HG03521 (cell line): ENCODE results near the gene MSH2.
A peak's percentile ranks its signal among the peaks of the same experiment; 100 is the strongest.

Source experiments
- ATAC-seq: cut with Tn5 transposase; IDR thresholded peaks from one replicate; pipeline ENCODE4 v1.9.1; 2021; ENCODE audit warnings: mild to moderate bottlenecking, moderate library complexity; ENCODE audit not compliant: unreplicated experiment

MSH2 gene

DNA sequence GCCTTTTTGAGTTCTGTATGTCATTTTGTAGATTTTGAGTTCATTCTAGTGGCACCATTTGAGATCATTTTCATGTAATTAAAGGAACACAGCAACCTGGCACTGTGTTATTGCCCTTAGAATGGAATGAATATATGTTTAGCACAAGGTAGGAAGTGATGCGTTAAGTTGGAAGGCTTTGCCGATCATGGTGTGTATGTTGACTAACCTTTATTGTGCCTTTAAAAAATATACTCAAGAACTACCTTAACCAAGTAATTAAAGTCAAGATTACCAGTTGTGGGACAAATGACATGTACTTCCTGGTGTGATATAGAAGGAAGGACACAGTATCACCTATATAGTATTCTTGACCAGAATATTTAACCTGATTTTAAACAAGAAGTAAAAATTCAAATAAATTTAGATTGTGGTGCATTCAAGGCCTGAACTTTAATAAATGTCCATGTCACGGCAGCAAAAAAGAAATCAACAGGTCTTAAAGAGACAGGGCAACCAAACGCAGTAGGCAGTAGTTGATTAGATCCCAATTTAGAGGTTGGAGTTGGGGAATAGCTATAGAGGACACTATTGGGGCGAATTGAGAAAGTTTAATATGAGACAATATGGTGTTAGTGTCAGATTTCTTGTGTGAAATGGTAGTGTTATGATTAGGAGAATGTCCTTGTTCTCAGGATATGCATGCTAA lies 68.6 kb downstream of the MSH2 start:
- ATAC-seq = no peak

DNA sequence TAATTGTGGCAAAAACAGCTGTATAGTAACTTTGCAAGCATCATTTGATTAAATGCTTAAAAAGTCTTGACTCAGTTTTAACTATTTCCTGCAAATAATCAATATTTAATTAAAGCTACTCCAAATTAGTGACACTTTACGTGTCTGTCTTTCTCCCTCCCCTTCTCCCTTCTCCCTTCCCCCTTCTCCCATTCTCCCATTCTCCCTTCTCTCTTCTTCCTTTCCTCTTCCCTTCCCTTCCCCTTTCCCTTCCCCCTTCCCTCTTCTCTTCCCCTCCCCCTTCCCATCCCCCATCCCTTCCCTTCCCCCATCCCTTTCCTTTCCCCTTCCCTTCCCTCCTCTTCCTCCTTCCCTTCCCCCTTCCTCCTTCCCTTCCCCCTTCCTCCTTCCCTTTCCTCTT lies 76.9 kb downstream of the MSH2 start:
- ATAC-seq = no peak

DNA sequence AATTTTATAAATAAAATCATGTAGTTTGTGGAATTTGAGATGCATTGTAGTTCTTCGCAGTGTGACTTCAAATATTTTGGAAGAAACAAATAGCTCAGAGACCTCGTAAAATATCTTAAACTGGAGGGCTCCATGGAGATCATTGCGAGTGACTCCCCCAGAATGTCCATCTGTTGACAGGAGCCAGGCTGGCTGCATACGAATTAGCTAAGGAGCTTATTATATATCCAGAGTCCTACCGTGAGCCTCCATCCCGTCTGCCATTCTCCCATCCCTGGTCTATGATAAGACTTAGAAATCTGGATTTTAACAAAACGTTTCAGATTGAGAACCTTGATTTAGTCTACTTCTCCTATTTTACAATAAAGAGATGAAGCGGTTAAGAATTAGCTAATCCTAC lies 80.2 kb downstream of the MSH2 start:
- ATAC-seq = no peak

DNA sequence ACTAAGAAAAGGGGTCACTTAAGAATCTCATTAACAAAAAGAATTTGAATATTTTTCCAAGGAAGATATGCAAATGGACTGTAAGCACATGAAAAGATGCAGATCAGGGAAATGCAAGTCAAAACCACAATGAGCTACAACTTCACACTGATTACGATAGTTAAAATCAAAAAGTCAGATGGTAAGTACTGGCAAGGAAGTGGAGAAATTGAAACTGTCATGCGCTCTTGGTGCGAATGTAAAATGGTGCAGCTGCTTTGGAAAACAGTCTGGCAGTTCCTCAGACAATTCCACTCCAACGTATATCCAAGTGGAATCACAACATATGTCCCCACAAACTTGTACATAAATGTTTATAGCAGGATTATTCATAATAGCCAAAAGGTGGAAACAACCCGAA lies 81.4 kb downstream of the MSH2 start:
- no peak for ATAC-seq

DNA sequence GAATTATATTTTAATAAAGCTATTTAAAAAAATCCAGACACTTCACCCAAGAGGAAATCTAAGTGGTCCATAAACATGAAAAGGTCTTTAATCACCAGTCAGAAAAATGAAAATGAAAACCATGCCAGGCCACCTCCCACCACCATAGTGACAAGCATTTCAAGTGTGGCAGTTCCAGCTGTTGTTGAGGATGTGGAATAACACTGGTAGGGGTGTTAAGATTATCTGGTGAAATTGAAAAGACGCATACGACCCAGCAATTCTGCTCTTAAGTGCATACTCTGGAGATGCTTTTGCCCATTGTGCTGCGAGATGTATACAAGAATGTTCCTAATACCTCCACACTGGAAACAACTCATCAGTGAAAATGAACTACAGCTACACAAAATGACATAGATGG lies 82.2 kb downstream of the MSH2 start:
- ATAC-seq = no peak

DNA sequence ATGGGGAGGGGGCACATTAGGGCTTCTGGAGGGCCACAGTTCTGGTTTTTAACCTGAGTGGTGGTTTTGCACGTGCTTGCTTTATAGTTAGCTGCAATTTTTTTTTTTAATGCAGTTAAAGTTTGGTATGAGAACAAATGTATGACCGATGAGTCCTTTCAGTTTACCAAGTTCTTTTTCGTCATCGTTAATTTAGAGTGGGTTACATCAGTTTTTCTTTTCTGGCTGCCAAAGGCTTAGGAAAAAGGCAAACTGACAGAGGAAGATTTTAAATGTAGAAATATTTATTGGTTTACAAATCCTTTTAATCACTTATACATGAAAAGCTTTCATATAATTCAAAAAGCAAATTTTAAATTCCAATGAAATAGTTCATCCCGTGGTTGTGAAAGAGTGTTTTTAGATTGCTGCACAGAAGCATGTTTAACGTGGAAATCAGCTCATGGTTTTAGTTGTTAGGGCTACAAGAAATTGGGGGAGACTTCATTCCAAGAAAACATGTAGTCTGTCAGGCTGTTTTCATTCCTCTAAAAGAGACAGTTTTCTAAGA lies 82.9 kb downstream of the MSH2 start:
- no peak for ATAC-seq

DNA sequence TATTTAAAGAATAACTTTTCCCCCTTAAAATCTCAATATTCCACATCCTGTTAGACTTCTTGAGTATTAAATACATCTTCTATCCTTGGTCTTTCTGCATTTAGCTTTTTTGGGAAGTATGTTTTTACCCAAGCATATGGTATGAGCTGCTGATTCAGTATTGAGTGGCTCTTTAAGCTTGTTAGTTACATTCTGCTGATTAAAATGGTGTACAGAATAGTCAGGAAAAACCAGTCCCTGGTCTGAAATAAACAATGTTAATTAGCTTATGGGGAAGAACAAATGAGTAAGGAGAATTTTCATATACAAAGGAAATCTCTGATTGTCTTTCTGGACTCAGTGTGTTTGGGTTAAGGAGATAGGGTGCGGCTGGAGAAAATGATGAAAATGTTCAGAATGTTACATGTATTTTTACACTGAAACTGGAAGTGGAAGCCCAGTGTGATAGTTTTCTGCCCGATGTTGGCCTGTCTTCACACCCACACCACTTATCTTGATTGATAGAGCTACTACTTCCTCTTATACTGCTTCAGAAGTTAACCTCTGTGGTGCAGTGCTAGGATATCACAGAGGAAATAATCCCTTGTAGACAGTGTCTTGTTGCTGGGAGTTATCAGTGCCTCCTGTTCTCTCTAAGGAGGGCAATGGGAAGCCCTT lies 84.0 kb downstream of the MSH2 start:
- peak; percentile 79 for ATAC-seq

DNA sequence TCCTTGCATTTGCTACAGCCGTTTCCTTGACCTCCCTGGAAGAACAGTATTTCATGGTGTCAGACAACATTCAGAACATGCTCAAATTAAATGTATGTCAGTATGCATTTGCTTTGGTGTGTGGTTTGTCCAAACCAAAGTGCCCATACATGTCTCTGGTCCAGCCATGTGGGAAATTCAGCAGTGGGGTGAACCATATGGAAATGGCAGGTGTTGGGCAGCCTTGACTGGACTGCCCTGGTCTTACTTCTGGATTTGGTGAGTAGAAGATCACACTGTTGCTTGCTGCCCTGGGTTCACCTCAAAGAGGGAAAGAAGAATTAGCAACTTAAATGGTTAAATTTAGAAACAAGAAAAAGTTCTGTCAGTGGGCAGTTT lies 84.5 kb downstream of the MSH2 start:
- no peak for ATAC-seq

DNA sequence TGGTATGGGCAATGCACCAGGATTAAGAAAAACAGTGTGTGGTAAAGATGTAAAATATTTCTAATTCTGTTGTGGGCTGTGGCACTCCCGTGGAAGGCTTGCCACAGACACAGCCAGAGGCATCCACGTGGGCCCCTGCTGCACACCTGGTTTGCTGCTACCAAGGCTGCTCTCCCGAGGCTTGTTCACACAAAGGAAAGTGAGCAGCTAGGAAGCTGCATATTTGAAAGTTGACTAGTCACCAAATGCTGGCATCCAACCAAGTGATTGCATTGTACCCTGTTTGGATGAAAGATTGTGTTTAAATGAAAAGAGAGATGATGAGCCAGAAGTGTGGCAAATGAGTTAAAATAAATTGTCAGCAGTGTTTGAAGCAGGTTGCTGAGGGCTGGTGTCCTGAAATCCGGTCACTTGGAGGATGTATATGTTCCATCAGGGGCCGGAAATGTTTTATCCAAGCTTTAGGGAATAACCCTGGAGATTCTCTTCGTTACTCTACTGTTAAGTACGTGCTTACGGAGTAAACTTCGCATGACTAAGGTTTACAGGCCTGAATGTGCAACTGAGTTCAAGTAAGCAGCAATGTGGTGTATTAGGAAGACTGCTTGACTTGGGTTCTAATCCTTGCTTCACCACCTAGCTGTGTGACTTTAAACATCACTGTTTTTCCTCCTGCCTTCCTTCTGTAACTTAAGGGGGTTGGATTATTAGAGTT lies 86.1 kb downstream of the MSH2 start:
- no peak for ATAC-seq

DNA sequence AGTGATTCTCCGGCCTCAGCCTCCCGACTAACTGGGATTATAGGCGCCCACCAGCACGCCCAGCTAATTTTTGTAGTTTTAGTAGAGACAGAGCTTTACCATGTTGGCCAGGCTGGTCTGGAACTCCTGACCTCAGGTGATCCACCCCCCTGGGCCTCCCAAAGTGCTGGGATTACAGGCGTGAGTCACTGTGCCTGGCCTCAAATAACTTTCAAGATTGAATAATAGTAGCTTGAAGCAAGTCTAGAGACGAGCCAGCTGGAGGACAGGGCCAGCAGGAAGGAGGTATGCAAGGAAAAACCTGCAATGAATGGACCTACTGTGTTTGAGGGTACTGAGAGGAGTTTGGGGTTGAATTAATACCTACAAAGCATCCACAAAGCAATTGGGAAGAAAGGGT lies 87.5 kb downstream of the MSH2 start:
- ATAC-seq = no peak

DNA sequence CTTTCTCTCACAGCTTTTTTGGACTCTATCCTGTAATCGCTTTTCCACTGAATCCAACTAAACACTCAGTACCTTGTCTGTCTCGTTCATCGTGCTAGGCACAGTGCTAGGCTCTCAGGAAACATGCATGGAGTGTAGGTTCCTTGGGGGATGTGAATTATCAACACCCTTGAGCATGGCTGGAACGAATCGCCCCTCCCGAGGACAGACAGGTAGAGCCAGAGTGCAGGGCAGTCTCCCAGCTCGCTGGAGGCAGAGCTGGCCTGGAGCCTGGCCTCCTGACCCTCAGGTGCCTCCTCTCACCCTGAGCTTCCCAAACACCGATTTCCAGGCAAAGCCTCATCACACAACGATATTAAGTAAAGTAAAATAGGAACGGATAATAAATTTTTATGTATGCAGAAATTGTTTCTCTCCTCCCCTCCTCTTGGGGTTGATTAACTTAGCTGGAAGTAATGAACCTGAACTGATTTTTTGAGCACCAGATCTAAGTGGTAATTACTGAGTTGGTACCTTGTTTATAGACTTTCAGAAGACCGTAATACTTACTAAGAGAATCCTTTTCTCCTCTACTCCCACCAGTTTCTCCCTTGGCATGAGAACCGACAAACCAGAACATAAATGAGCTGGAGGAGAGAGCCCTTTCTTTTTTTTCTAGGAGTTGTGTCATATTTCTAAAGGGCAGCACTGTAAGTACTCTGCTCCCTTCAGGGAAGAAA lies 90.5 kb downstream of the MSH2 start:
- ATAC-seq = no peak

DNA sequence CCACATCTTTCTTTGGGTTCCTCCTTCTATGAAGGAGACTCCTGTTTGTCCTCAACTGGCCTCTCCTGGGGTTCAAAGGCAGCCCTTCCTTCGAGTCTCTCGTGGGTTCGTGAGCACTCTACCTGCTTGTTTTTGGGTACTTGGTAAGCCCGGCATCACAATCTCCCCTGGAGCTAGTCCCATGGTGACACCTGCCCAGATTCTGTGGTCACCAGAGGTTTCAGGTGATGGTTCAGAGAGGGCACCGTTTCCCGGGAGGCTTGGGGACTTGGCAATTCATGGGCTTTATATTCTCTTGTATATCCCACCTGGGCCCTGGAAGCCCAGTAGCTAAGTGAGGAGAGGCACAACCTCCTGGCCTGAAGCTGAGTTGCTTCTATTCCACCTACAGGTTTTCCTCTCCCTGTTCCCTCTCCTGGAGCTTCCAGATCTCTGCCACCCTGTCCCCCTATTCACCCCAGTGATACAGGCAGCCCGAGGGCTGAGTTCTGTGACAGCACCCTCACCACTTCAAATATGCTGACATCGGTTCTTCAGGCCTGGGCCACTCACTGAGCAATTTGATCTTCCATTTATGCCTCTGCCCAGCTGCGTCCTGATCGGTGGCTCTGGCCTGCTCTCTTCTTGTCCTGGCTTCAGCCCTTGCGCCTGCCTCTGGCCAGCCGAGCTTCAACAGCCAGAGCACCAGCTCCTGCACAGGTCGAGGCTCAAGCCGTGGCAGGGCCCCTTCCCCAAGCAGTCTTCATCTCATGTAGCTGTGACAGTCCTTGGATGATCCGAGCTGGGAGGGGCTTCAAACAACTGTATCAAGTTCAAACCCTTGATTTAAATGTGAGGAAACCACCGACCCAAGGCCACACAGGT lies 91.5 kb downstream of the MSH2 start:
- ATAC-seq = no peak

DNA sequence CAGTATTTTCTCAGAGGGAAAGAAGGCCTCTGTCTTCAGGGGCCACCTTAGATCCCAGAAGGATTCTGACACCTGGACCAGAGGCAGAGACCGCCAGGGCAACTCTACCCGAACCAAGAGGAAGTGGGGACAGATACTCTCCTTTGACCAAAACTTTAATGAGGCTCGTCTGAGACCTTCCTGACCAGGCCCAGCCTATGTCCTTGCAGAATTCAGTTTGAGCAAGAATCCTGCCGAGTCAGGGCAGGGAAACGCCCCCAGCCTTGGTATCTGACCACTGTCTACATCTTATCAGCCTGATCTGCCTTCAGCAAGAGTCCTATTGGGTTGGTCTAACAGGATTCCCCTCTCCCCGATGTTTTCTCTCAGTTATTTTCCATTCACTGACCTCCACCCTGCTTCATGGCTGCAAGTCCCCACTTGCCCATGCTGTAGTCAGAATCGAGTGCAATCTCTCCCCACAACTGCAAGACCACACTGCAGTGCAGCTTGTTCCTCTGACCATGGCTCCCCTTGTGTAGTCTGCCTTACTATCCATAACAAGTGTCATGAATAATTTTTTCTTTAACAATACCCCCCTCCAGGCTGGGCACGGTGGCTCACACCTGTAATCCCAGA lies 95.0 kb downstream of the MSH2 start:
- no peak for ATAC-seq

DNA sequence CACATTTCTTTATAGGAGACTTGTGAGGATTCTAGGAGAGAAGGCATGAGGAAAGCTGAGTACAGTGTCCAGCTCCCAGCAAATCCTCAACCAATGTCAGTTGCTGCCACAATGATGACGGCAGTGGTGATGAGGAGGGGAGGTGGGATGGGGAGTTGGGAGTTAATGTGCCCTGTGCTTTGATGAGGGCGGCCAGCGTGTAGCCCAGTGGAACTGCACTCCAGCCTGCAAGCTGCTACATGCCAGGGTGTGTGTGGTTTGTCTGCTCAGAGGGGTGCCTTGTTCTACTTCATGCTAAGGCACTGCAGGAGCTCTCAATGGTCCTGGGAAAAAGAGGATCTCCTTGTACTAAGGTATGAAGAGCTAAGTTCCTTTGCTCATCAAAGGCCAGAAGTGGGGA lies 96.1 kb downstream of the MSH2 start:
- ATAC-seq = no peak

DNA sequence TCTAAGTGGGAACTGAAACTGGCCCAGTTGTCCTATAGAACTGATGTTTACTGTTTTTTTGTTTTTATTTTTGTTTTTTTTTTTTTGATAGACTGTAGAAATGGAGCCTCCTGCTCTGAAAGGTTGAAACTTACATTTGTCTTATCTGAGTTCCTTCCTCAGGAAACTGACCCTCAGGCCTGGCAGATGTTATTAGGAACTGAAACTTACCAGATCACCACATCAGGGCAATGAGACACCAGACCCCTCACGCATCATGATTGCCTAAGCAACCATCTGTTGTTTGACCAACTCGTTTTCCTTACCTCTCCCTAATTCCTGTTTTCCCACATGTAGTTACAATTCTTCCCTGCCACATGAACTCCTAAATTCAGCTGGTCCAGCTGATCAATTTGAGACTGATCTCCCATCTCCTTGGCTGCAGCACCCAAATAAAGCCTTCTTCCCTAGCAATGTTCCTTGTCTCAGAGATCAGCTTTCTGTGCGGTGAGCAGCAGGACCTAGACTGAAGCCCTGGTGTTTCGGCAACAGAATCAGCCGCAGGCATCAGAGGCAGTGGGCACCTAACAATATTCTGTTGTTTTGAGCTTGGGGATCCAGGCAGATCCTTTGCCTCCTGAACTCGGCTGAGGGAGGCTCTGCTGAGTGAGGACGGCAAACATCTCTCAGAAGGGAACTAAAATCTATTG lies 96.8 kb downstream of the MSH2 start:
- no peak for ATAC-seq

DNA sequence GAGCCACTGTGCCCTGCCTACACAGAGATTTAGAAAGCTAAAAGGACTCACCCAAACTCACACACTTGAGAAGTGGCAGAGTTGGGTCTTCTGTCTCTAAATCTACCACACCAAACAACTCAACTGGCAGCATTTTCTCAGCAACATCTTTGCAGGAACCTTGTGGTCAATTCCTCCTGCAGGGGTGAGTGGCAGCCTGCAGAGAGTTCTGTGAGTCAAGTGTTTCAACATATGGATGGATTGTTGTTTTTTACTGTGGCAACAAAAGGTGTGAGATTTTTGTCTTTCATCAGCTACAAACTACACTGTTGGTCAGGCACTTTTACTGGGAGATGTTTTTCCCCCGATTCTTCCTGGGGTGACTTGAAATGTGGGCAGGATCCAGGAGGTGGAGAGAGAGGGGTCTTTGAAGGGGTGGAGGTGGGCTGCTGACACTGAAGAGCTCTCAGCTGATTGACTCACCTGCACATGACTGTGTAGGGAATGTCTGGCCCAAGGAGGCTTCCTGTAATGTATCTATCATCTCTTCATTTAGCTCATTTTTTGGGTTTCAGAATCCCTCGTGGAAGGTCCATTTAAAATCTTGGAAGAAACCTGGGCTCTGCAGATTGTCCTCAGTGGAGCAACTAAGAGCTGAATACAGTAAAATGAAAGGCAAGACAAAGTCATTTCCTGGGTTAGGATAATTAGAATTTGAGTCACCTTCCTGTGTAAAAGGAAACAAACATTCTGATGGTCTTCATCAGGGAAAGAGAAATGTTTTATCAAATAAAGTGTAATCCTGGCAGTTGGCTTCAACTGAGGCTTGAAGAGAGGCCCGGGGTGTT lies 98.6 kb downstream of the MSH2 start:
- no peak for ATAC-seq

DNA sequence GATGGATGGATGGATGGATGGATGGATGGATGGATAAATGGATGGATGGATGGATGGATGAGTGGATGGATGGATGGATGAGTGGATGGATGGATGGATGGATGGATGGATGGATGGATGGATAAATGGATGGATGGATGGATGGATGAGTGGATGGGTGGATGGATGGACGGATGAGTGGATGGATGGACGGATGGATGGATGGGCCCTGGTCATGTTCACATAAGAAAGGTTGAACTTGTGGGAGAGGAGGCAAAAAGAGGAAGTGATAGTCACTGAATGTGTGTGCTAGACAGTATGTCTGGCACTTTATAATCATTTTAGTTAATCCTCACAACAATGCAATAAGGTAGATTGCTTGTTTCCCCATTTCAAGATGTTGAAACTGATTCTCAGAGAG lies 99.5 kb downstream of the MSH2 start:
- ATAC-seq = peak; percentile 65

DNA sequence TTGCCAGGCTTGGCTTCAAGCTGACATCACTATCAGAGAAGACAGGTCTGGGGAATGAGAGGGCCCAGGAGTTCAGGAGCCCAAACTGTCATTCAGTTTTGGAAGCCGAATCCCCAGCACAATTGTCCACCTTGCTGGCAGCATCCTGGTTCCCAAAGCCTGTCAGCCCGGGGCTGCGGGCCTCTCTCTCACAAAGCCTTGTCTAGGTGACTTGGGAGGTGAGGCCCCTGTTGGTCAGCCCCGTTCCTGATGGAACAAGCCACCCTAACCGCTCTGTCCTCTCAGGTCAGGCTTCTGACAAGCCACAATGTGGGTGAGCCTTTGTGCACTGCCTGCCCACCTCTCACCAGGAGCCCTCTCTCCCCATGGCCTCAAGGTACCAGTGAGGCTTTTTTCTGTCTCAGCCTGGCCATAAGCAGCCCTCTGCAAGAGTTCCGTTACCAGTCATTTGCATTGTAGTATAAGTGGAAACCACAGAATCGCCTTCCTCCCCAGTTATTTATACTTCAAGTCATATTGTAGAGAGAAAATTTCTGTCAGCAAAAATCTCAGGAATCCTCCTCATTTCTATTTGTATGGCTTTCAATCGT lies 100.6 kb downstream of the MSH2 start:
- ATAC-seq = peak; percentile 58
